Right cardiac atrium (tissue), 5 donors: Measurements from ENCODE around the gene CRACR2A. TPM values are rescaled to one million over a fixed set of nuclear protein-coding genes. Genes with fewer than 3 reads are reported as not detected.

Source experiments
- ATAC-seq, 2 donors: fragments of 200-7000 bp; cut with Tn5 transposase; one replicate each; pipeline versions ENCODE4 v1.8.0 to v1.9.1; 2020; ENCODE audit warnings: moderate library complexity in 2 of 2, mild to moderate bottlenecking in 1 of 2
- DNase-seq, 3 donors: peaks; one replicate each; pipeline ENCODE4 v3.0.0-alpha.2; 2020
- H3K27ac ChIP-seq: one replicate; pipeline ENCODE4 v1.5.1; 2013; ENCODE audit warnings: mild to moderate bottlenecking, low read length, control low read depth, moderate library complexity
- H3K27me3 ChIP-seq: one replicate; pipeline ENCODE4 v1.6.1; 2013; ENCODE audit not compliant: control insufficient read depth, insufficient read depth
- H3K4me1 ChIP-seq: one replicate; pipeline ENCODE4 v1.6.1; 2013; ENCODE audit warnings: low read length; ENCODE audit not compliant: control insufficient read depth, insufficient read depth
- H3K4me3 ChIP-seq: one replicate; pipeline ENCODE4 v1.5.1; 2013; ENCODE audit warnings: low read length, control low read depth
- H3K9me3 ChIP-seq: one replicate; pipeline ENCODE4 v1.6.1; 2013; ENCODE audit warnings: low read length; ENCODE audit not compliant: control insufficient read depth
- WGBS: extraction: QIAGEN DNeasy Blood & Tissue Kit; methylation state at CpG from one replicate; pipeline ENCODE4 v1.1.7; 2013; 5-methylcytosine and 5-hydroxymethylcytosine counted together
- intact Hi-C, 4 donors: fragments of 100-400 bp; cut with DNase I; formaldehyde crosslinking; loops; one replicate each; pipeline versions ENCODE4 v1.11.0 to v1.14.0; 2022 to 2023
- long read RNA-seq, 4 donors: library from polyadenylated mRNA; unstranded; transcript quantifications; one replicate each; pipeline ENCODE4 v2.0.0, GENCODE V29; 2020 to 2021
- polyA plus RNA-seq: library from polyadenylated mRNA; stranded (reverse); fragments of 200-250 nt; gene quantifications from one replicate; pipeline ENCODE4 v1.2.3, GENCODE V29; 2013
- total RNA-seq, 4 donors: library from RNA; stranded (reverse); fragmentation: NEBNext Ultra II Directional; extraction: Animal tissue kit (Norgen Biotek cat#: 25700); gene quantifications; one replicate each; pipeline ENCODE4 v1.2.1, GENCODE V29; 2021
- donor health status: healthy with polysubstance abuse.
- donor health status: DM: no; HTN: yes; CAD: no.
- donor health status: DM: no; HTN: no; CAD: no.
- donor health status: DM: no; HTN: yes; CAD: no; lungs with severe emphysema.
- donor health status: DM: yes; HTN: yes; CAD: no.

The CRACR2A gene
- 10 to 100 TPM in 2 of 4 donors, 1 to 10 TPM in 2; 7.5 to 15.5 (median 9.8) TPM for total RNA-seq
- 5.7 TPM for polyA plus RNA-seq
- long read RNA-seq, donor 1, partial matches to known transcripts = 4 of 9 reads
- long read RNA-seq, donor 1, other reads (novel, unspliced or antisense) = 5 of 9 reads
- long read RNA-seq, donor 2, partial matches to known transcripts = 0 of 2 reads
- long read RNA-seq, donor 2, other reads (novel, unspliced or antisense) = 2 of 2 reads
- long read RNA-seq, donor 3, partial matches to known transcripts = 6 of 29 reads
- long read RNA-seq, donor 3, other reads (novel, unspliced or antisense) = 23 of 29 reads
- long read RNA-seq, donor 4, partial matches to known transcripts = 0 of 2 reads
- long read RNA-seq, donor 4, other reads (novel, unspliced or antisense) = 2 of 2 reads

- ATAC-seq (peak; percentile 88 to 90), DNase-seq (peak; percentile 83 to 91 (median 89))
- intact Hi-C loops = loop anchor here in 1 of 4 donors (10.0 kb wide), 1 partner anchor 68 kb away; no protein-coding TSS in a partner anchor
- Histone ChIP-seq H3K27ac (no peak within 1 kb of the TSS), H3K27me3 (no peaks in the 10 kb centered on the region), H3K9me3 (no peaks in the 10 kb centered on the region), H3K4me1 (peaks cover 1% of the 10 kb centered on the region), H3K4me3 (peak within 1 kb of the TSS; percentile 33)
- 5% methylated on average over 62 of the region's 62 CpGs for WGBS
Observed at GRCh38 chr12:3752741-3753486, at the start of gene CRACR2A. Gene CRACR2A, minus strand, starts transcription at chr12:3753109. Its CDS starts 56,110 bp downstream, at chr12:3696999.

- Histone ChIP-seq H3K27ac (no peak overlapping the region), H3K9me3 (no peaks in the 10 kb centered on the region), H3K4me1 (no peaks in the 10 kb centered on the region), H3K27me3 (no peaks in the 10 kb centered on the region), H3K4me3 (no peak overlapping the region)
- WGBS = 84% methylated on average over 3 of the region's 3 CpGs
- no peak for ATAC-seq
- DNase-seq = no peak
- intact Hi-C loops = no loop called here
Observed at GRCh38 chr12:3797531-3798048, 44.7 kb upstream of the CRACR2A start.

- ATAC-seq = no peak
- 66% methylated on average over 5 of the region's 5 CpGs for WGBS
- H3K27me3 ChIP-seq = no peaks in the 10 kb centered on the region
- intact Hi-C loops = no loop called here
- no peaks in the 10 kb centered on the region for H3K9me3 ChIP-seq
- no peaks in the 10 kb centered on the region for H3K4me1 ChIP-seq
- H3K4me3 ChIP-seq = no peak overlapping the region
- no peak overlapping the region for H3K27ac ChIP-seq
- no peak for DNase-seq
Observed at GRCh38 chr12:3795492-3796133, 42.7 kb upstream of the CRACR2A start.

GRCh38 chr12:3795066-3795465, 42.2 kb upstream of the CRACR2A start:
- no peak for ATAC-seq
- WGBS = 13% methylated on average over 2 of the region's 2 CpGs
- Histone ChIP-seq H3K27me3 (no peaks in the 10 kb centered on the region), H3K4me3 (no peak overlapping the region), H3K9me3 (no peaks in the 10 kb centered on the region), H3K4me1 (no peaks in the 10 kb centered on the region), H3K27ac (no peak overlapping the region)
- no peak for DNase-seq
- intact Hi-C loops = no loop called here

GRCh38 chr12:3792623-3793288, 39.8 kb upstream of the CRACR2A start:
- H3K27me3 ChIP-seq = no peaks in the 10 kb centered on the region
- ATAC-seq (no peak), DNase-seq (no peak)
- H3K9me3 ChIP-seq = no peaks in the 10 kb centered on the region
- no peaks in the 10 kb centered on the region for H3K4me1 ChIP-seq
- no peak overlapping the region for H3K4me3 ChIP-seq
- 94% methylated on average over 10 of the region's 10 CpGs for WGBS
- intact Hi-C loops = no loop called here
- H3K27ac ChIP-seq = no peak overlapping the region

GRCh38 chr12:3791256-3791874, 38.5 kb upstream of the CRACR2A start:
- 89% methylated on average over 5 of the region's 5 CpGs for WGBS
- no peaks in the 10 kb centered on the region for H3K4me1 ChIP-seq
- no peak overlapping the region for H3K4me3 ChIP-seq
- no peaks in the 10 kb centered on the region for H3K9me3 ChIP-seq
- DNase-seq = no peak
- H3K27me3 ChIP-seq = no peaks in the 10 kb centered on the region
- intact Hi-C loops = no loop called here
- H3K27ac ChIP-seq = no peak overlapping the region
- no peak for ATAC-seq

- 89% methylated on average over 2 of the region's 2 CpGs for WGBS
- Histone ChIP-seq H3K27me3 (no peaks in the 10 kb centered on the region), H3K27ac (no peak overlapping the region), H3K4me3 (no peak overlapping the region), H3K9me3 (no peaks in the 10 kb centered on the region), H3K4me1 (no peaks in the 10 kb centered on the region)
- ATAC-seq (no peak), DNase-seq (no peak)
- intact Hi-C loops = no loop called here
Observed at GRCh38 chr12:3790642-3791041, 37.7 kb upstream of the CRACR2A start.

- intact Hi-C loops = no loop called here
- Histone ChIP-seq H3K9me3 (no peaks in the 10 kb centered on the region), H3K27ac (no peak overlapping the region), H3K27me3 (no peaks in the 10 kb centered on the region), H3K4me3 (no peak overlapping the region), H3K4me1 (no peaks in the 10 kb centered on the region)
- 78% methylated on average over 1 of the region's 1 CpG for WGBS
- DNase-seq (no peak), ATAC-seq (no peak)
Observed at GRCh38 chr12:3789838-3790237, 36.9 kb upstream of the CRACR2A start.

GRCh38 chr12:3777206-3777809, 24.4 kb upstream of the CRACR2A start:
- no peak overlapping the region for H3K4me3 ChIP-seq
- DNase-seq (no peak), ATAC-seq (peak; percentile 63 to 76)
- no peaks in the 10 kb centered on the region for H3K27me3 ChIP-seq
- intact Hi-C loops = loop anchor here (5.0 to 10.0 kb wide), 4 partner anchors 120 to 475 kb away; no protein-coding TSS in a partner anchor
- H3K27ac ChIP-seq = no peak overlapping the region
- H3K9me3 ChIP-seq = no peaks in the 10 kb centered on the region
- WGBS = 60% methylated on average over 3 of the region's 3 CpGs
- no peaks in the 10 kb centered on the region for H3K4me1 ChIP-seq
